ENCODE measurements around the gene ASB1.
"Not testable (repeated sequence)": the region's sequence is repeated elsewhere in the genome, so short reads cannot be mapped to it uniquely, and the experiment has no call there.

ASB1 gene

GRCh38 chr2:238424313-238424700, 2.4 kb upstream of the ASB1 start:
- peak; percentile 85 for DNase-seq

DNA sequence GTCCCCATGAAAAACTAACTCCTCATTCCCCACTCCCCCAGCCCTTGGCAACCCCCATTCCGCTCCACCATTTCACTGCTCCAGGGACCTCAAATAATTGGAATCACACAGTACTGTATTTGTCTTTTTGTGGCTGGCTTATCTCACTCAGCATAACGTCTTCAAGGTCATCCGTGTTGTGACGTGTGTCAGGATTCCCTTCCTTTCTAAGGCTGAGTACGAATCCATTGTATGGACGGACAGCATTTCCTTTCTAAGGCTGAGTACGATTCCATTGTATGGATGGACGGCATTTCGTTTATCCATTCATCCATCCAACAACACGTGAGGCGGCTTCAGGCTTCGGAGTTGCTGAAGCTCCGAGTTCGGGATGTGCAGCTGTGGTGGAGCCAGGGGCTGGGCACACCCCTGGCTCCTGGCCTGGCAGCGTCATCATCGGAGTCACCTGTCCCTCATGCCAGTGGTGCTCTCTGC, 1.2 kb upstream of the ASB1 start:
- peak; percentile 17 for DNase-seq

GRCh38 chr2:238425979-238426567, 654 bp upstream of the ASB1 start:
- peak; percentile 90 for DNase-seq

GRCh38 chr2:238427435-238428162, 872 bp downstream of the ASB1 start:
- no peak for DNase-seq

- no peak for DNase-seq
Measured at GRCh38 chr2:238428866-238429265, 2.1 kb downstream of the ASB1 start.

GRCh38 chr2:238430781-238431180, 4.1 kb downstream of the ASB1 start:
- no peak for DNase-seq

DNA sequence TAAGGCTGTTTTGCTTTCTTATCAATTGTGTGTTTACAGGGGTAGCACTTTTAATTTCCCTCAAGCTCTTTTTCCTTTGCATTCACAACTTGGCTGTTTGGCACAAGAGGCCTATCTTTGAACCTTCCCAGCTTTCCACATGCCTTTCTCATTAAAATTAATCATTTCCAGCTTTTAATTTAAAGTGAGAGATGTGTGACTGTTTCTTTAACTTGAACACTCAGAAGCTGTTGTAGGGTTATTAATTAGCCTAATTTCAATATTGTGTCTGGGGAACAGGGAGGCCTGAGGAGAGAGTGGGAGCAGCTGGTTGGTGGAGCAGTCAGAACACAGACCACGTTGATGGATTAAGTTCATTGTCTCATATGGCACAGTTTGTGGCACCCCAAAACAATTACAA, 4.7 kb downstream of the ASB1 start:
- no peak for DNase-seq

GRCh38 chr2:238433300-238433915, 6.7 kb downstream of the ASB1 start:
- no peak for DNase-seq

DNA sequence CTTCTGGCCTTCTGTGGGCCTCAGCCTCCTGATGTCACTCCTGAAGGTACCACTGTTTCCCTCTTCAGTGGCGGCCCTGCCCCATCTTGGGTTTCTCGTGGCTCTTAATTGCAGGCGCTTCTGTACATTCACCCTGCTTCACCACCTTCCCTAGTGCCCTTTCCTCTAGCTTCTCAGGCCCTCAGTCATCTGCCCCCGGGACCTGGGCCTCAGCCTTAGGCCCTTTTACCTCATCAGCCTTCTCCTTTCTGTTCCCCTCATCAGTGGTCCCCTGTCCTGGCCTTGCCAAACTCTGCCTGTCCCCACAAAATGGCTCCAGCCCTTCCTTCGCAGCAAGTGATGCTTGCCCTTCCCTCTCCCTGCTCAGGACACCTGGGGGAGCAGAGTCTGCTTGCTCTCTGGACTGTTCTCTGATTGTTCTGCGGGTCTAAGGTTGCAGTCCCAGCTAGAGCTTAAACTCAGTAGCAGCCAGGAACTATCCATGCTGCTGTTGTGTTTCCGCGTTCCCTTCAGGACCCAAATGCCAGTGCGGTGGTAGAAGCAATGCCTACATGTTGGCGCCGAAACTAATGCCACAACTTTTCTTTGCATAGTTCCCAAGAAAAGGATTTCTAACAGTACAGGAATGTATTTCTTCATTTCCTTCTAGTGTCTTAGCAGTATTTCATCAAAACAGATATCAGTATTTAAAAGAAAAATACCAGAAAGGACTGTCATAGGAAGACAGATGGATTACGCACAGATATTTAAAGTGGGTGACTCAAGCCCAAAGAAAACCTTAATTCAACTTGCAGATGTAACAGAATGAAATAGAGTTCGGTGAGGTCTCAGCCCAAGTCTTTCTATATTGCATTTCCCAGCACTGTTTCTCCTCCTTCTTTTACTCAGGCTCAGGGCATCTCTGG, 7.5 kb downstream of the ASB1 start:
- DNase-seq: peak; percentile 93

DNA sequence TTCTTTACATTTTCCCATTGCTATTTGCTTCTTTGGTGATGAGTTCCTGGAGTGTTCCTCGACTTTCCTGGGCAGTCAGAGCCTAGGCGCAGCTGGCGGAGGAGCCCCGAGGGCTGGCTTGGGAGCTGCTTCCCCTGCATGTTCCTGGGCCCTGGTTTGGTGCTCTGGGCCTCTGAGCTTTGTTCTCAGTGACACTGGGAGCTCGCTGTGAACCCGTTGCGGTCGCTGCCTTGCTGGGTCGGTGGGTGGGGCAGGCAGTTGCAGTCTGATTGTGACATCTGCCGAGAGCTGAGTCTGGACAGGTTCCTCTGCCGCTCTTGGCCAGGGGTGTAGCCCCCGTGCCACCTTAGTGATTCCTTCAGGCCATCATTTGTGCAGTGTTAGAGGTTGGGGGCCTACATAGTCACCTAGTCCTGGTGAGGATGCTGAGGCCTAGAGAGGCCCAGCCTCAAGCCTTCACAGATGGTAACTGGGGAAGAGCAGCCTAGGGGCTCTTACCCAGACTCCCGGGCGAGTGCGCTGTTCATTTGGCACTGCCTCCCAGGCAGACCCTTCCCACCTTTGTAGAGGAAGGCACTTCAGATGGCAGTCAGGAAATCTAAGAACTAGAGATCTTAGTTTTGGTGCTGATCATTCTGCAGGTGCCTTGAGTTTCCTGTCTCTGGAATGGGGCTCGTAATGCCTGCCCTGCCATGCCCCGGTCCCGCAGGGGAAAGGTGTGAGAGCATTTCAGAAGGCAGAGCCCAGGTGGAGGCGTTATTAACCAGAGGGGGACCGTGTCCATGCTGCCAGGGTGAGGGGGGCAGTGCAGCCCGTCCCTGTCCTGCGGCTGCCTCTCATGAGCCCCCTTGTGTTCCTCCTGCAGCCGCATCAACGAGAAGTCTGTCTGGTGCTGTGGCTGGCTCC, 8.4 kb downstream of the ASB1 start:
- no peak for DNase-seq

DNA sequence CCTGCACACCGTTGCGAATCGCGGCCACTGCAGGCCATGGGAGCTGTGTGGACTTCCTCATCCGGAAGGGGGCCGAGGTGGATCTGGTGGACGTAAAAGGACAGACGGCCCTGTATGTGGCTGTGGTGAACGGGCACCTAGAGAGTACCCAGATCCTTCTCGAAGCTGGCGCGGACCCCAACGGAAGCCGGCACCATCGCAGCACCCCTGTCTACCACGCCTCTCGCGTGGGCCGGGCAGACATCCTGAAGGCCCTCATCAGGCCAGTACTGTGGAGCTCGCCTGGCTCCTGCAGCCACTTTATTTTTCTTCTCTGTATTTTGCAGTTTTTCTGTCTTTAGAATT, 9.0 kb downstream of the ASB1 start:
- no peak for DNase-seq

DNA sequence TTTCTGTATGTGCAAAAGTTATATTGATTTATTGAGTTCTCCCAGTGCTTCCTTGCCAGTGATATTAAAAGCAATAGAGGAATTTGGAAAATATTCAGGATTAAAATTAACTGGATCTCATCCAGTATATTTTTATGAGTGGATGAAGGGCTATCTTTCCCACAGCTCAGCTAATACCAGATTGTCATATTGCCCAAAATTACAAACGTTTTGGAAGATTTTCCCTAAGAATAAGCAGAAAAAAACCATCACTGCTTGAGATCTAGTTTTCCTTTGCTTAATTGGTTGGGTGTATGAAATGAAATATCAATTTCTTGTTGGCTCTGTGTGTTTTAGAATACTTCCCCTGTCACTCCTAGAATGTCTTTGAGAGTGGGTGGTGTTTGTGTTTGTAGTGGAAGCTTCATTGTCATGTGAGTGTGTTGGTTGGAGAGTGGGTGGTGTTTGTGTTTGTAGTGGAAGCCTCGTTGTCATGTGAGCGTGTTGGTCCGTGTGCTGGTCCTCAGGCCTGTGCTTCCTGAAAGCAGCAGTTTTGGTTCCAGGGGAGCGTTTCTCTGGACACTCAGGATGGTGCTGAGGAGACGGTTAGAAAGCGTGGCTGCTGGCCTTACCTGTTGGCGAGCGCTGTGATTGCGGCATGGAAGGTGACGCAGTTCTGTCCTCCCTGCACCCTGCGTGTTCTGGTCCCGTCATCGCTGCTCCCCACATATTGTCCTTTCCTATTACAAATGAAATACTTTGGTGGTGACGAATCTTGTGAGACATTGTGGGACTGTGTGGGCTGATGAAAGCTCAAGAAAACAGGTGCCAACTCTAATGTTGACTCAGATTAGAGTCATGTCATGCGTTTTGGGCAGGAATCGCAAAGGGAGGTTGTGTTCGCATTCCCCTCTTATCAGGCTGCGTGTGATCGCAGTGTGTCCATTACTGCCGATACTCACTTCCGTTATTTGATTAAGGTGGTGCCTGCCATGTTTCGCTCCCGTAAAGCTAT, 12.4 kb downstream of the ASB1 start:
- DNase-seq: peak; percentile 93

GRCh38 chr2:238439917-238440316, 13.2 kb downstream of the ASB1 start:
- no peak for DNase-seq

DNA sequence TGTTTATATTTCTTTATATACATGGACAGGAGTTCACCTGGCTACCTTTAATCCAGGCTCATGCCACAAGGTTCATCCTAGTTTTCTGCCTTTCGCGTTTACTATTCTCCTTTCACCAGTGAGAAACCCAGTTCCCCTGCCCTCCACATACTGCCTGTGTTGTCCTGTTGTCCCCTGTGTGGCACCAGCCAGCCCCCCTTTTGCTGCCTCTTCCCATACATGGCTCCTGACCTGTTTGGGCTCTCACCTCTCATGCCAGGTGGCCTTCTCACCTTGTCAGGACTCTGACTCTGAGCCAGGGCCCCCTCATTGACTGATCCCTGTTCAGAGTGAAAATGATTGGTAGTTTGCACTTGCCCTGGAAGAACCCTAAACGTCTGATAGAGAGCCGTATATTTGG, 13.6 kb downstream of the ASB1 start:
- no peak for DNase-seq

- no peak for DNase-seq
Measured at GRCh38 chr2:238440767-238441166, 14.0 kb downstream of the ASB1 start.

DNA sequence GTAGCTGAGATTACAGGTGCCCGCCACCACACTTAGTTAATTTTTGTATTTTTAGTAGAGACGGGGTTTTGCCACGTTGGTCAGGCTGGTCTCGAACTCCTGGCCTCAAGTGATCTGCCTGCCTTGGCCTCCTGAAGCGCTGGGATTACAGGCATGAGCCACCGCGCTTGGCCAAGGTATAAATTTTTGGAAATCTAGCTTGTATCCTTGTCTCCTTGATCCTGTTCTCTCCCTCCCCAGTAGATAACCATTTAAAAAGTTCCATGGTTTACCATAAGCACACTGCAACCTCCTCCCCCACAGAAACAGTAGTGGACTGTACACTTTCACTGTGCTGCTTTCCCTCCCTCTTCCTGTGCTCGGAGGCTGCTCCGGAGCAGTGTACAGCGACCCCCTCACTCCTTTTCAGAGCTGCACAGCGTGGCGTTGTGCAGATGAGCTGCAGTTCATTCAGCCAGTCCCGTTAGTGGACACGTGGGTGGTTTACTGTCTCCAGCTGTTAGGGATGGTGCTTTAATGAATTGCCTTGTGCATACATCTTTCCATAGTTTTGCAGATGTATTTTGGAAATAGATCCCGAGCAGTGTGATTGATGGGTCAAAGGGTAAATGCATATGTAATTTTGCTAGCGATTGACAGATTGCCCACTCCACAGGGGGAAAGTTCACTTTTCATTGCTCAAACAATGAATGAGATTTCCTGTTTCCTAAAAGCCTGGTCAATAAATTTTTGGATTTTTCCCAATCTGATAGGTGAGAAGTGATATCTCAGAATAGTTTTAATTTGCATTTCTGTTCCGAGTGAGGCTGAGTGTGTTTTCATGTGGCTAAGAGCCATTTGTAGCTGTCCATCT, 14.8 kb downstream of the ASB1 start:
- peak; percentile 37 for DNase-seq

- DNase-seq: not testable (repeated sequence)
Measured at GRCh38 chr2:238442257-238442656, 15.5 kb downstream of the ASB1 start.

GRCh38 chr2:238444242-238444641, 17.5 kb downstream of the ASB1 start:
- DNase-seq: no peak

DNA sequence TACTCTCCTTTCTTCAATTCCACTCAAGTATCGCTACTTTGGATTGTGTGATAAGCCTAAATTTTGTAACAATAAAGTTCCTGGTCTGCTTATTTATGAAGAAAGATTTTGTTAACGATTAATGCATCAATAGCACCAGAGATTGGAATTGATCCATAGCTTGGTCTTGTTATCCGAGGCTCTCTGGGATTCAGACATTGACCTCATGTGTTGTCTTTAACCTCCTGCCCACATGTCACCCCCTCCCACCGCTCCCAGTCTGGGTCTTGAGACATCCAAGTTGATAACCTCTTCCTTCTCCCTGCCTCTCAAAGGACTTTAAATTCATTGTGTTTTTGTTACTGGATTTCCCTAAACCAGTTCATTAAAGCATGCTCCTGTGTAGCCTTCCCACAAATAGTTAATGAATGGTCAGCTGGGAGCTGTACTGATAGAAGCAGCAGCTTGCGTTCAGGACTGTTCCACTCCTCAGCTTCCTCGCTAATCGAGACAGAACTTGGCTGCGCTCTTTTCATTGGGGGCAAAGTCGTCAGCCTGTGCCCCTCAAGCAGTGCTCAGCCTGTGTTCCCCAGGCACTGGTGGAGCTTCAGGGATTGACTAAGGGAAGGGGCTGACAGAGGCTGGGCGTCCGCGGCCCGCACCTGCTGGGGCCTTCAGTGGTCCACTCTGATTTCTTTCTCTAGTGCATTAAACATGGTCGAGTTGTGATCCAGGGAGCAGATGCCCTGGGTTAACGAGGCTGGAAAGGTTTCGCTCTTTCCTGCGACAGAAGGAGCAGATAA, 18.9 kb downstream of the ASB1 start:
- no peak for DNase-seq

Data from fibroblast of skin of right biceps (primary cell).